Measurements from ENCODE around the gene TEKT1.
"Not testable (repeated sequence)": the region's sequence is repeated elsewhere in the genome, so short reads cannot be mapped to it uniquely, and the experiment has no call there.

Gene TEKT1

GRCh38 chr17:6815775-6816174, 15.8 kb downstream of the TEKT1 start:
- DNase-seq (ENCODE audit: low spot score): no peak

- no peak for DNase-seq (ENCODE audit: low spot score)
Measured at GRCh38 chr17:6812295-6812694, 19.2 kb downstream of the TEKT1 start.

DNA sequence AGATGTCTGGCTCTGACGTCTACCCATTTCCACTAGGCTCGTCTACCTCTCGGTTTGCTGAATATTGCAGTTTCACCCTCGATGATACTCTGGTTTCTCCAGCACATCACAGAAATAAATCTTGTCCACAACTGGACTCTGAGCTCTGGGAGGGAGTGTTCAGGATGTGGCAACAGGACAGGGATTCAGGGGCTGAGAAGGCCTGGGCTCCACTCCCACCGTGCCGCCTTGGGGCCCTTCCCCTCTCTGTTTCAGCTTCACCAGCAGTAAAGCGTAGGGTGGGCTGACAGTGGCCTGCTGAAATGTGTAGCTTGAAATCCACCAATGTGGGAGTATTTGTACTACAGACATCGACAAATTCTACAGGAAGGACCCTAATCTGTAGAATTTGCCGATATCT, 20.0 kb downstream of the TEKT1 start:
- DNase-seq (ENCODE audit: low spot score): no peak

GRCh38 chr17:6800422-6801027, 31.0 kb downstream of the TEKT1 start:
- no peak for DNase-seq (ENCODE audit: low spot score)

- DNase-seq (ENCODE audit: low spot score): no peak
Measured at GRCh38 chr17:6799738-6800137, 31.8 kb downstream of the TEKT1 start.

DNA sequence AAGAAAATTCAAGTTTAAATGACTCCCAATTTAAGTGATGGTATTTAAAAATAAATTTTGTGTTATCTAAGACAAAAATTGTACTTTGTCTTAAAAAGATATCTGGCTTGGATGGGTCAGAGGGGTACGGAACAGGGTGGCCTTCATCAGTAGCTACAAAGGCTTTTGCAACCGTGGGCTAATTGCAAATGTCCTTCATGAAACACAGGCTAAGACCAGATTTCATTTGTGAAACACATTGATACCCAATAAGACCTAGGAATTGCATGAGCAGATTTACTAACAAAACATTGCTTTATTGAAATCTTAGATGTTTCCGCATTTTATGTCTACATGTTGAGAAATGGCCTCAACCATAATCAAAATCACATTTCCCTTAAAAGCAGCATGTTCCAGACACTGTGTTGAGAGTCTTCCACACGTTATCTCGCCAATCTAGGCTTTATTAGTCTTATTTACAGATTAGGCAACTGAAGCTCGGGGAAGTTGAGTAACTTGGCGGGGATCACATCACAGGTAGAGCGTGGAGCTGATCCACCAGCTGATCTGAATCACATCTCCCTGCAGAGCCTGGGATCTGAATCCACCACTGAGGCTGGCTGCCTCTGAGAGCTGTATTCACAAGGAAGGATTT, 33.7 kb downstream of the TEKT1 start:
- no peak for DNase-seq (ENCODE audit: low spot score)

DNA sequence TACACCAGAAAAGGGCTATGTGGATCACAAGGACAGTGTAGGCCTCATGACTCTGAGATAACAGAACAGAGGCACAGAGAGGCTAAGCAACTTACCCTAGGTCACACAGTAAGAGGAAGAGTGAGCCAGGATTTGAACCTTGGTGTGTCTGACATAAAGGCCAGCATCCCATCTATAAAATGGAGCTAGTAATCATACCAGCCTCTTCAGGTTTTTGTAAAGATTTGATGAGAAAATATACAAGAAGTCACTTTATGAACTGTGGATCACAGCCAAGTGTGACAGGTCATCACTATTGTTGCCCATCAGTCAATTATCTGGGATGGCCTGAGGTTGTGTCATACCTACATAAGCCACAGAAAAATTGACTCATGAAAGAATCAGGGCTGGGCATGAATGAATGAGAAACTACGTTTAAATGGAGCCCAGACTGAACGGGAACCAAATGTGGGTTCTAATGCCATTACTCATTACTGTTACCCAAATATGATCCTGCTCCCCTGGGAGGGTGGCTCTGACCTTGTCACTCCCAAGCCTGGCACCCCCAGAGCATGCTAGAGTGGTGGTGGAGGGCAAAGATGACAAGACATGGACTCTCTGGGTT, 34.5 kb downstream of the TEKT1 start:
- no peak for DNase-seq (ENCODE audit: low spot score)

DNA sequence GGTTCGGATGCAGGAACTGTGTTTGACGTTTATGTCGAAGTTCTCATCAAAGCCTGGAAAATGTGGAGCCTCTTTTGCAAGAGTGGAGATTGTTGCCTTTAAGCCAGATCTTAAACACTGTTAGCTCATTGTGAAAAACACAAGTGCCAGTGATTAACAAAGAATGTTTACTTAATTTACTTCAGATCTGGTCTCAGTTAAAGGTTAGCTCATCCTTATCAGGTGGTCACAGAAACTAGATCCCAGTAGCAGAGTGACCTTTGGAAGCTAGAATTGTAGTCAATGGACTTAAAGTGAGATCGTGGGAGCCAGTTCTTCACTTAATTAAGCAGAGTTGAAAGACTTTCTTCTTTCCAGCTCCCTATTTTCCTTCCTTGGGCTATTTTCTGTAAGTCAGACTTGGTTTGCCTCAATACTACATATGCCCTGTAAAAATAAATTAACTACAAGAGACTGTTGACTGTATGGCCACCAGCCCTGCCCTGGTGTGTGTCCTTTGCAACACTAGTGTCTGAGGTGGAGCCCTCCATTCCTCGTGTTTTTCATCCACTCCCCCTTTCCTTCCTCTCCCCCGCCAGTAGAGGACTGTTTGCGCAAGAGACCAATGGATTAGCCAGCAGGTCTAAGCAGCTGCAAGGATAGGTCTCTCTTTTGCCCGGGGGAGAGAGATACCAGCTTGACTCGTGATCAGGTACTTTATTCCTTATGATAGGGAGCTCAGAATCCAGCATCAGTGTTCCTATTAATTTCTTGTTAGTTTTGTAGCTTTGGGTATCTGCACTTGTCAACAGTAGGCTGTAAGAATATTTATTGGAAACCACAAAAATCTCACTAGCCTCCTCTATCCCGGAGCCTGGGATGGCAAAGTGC, 35.3 kb downstream of the TEKT1 start:
- DNase-seq (ENCODE audit: low spot score): no peak

DNA sequence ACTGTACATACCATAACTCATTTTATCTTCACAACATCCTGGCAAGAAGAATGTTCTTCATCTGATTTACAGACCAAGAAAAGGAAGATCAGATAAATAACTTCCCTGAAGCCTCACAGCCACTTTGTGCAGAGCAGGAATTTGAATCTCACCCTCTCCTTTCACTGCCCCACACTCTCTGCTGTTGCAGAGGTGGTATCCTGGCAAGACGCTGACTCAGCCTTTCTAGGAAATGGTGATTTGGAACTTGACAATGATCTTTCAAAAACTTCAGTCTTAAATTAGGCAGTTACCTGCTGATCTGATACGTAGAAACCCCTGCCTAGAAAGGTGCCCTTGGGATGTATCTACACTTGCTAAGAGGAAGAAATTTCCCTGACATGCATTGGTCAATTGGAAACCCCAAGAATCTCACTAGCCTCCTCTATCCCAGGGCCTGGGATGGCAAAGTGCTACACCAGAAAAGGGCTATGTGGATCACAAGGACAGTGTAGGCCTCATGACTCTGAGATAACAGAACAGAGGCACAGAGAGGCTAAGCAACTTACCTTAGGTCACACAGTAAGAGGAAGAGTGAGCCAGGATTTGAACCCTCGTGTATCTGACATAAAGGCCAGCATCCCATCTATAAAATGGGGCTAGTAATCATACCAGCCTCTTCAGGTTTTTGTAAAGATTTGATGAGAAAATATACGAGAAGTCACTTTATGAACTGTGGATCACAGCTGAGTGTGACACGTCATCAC, 37.6 kb downstream of the TEKT1 start:
- no peak for DNase-seq (ENCODE audit: low spot score)

DNA sequence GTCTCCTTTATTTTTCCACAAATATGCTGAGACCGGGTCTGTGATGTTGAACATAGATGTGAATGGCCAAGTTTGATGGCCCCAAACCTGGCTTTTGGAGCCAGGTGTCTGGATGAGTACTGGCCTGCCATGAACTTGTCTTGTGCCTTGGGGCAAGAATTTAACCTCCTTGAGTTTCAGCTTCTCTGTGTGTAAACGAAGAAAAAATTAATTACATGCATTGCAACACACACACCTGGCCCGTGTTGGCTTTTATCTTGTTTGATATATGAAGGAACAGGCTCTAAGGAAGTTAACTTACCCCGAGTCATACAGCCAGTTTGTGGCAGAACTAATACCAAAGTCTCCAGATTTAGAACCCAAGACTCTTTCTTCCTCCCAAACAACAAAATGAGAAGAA, 42.4 kb downstream of the TEKT1 start:
- no peak for DNase-seq (ENCODE audit: low spot score)

GRCh38 chr17:6787081-6787693, 44.3 kb downstream of the TEKT1 start:
- DNase-seq (ENCODE audit: low spot score): no peak

DNA sequence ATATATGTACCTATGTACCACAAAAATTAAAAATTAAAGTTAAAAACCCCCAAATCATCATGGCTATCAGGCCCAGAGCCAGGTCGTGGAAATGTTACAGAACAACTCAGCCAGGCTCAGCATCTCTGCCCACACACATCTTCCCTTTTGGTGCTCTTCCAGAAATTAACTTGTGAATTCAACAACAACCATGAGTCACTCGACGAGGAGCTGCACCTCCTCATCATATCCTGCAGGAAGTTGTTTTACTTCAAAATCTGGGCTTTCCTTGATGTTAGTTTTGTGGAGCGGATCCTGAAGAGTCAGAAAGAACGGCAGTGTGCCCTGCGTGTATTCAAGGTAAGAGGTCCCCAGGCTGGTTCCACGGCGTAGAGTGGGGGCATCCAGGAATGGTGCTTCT, 44.9 kb downstream of the TEKT1 start:
- DNase-seq (ENCODE audit: low spot score): no peak

- no peak for DNase-seq (ENCODE audit: low spot score)
Measured at GRCh38 chr17:6782244-6782643, 49.3 kb downstream of the TEKT1 start.

DNA sequence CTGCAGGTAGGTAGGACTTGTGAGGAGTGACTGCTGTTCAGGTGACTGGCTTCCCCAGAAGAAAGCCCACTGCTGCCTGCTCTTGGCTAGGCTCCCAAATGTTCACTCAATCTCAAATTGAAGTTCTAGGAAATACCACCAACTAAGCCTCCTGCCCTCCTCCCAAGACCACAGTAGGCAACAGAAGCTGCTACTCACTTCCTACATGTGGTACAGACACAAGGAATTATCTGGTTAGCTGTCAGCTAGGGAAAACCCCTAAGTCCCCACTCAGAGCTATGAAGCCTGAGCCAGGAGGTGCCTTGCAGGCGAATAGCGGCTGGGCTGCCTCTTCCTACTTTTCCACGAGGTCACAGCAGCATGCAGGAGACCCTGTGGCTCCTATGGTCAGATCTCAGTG, 50.6 kb downstream of the TEKT1 start:
- DNase-seq (ENCODE audit: low spot score): no peak

DNA sequence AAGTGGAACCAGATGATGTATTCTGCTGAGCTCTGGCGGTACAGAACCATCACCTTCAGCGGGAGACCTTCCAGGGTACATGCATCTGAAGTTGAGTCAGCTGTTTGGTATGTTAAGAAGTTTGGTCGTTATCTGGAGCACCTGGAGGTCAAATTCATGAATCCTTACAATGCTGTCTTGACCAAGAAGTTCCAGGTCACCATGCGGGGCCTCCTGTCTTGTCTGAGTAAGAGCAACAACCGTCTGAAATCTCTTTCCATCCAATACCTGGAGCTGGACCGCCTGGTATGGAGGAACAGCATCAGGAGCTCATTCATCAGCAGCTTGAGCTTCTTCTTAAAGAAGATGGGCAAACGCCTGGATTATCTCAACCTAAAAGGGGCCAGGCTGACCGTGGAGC, 51.5 kb downstream of the TEKT1 start:
- DNase-seq (ENCODE audit: low spot score): no peak

GRCh38 chr17:6779411-6779810, 52.1 kb downstream of the TEKT1 start:
- no peak for DNase-seq (ENCODE audit: low spot score)

- DNase-seq (ENCODE audit: low spot score): no peak
Measured at GRCh38 chr17:6775871-6776405, 55.6 kb downstream of the TEKT1 start, which contains the start of gene FBXO39. Gene FBXO39, plus strand, starts transcription at chr17:6776215. Its CDS starts 3,654 bp downstream, at chr17:6779869.

DNA sequence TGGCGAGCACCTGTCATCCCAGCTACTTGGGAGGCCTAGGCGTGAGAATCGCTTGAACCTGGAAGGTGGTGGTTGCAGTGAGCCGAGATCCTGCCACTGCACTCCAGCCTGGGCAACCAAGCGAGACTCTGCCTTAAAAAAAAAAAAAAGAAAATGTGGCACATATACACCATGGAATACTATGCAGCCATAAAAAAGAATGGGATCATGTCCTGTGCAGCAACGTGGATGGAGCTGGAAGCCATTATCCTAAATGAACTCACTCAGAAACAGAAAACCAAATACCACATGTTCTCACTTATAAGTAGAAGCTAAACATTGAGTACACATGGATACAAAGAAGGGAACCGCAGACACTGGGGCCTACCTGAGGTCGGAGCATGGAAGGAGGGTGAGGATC, 56.6 kb downstream of the TEKT1 start:
- DNase-seq (ENCODE audit: low spot score): not testable (repeated sequence)

DNA sequence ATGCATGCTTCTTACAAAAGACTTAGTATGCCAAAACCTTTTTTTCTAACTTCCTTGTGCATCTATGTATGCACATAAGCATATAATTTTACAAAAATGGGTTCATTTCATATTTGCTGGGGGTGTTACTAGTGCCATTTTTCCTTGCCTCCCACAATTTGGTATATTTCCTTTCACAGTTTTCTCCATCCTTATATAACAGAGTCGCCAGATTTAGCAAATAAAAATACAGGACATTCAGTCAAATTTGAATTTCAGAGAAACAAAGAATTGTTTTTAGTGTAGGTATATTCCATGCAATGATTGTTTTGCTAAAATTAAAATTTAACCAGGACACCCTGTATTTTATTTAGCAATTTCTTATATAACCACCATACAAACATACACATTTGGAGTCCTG, 59.5 kb downstream of the TEKT1 start:
- no peak for DNase-seq (ENCODE audit: low spot score)

DNA sequence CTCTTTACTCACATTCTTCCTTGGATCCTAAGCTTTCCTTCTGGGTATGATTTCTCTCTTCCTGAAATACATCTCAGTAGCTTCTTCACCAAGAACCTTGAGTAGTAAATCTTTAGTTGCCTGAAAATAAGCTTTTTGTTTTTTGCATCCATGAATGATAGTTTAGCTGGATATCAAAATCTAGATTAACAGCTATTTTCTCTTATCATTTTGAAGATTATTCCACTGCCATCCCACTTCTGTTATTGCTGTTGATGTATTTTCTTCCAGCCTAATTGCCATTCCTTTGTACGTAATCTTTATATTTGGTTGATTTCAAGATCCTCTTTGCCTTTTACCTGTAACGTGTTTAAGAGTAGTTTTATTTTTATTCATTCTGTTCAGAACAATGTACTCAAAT, 63.1 kb downstream of the TEKT1 start:
- DNase-seq (ENCODE audit: low spot score): no peak

DNA sequence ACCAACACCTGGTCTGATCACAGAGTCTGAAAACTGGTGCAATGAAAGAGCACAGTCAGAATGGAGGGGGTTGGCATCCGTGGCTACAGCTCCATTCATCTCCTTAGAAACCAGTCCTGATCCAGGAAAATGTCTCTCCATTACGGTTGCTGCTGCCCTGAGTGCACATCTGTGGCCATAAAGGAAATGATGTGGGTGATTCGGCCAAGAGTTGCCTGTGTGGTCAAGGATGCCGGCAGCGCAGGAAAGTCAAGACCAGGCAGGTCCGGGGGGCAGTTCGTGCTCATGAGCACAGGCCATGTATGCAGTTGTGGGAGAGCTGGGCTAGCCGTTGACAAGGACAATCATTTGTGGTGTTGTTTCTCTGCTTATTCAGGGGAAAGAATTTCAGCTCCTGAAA, 69.8 kb downstream of the TEKT1 start:
- no peak for DNase-seq (ENCODE audit: low spot score)
